IMR-90 (cell line): ENCODE measurements around the gene SART1.

ENCODE experiments used
- BHLHE40 ChIP-seq: fragments of 150-350 bp; IDR thresholded peaks from 2 replicates; pipeline ENCODE4 v1.6.1; 2016; ENCODE audit warnings: mild to moderate bottlenecking, low read depth, low read length
- CEBPB ChIP-seq: IDR thresholded peaks from 2 replicates; pipeline ENCODE4 v1.6.1; 2012; ENCODE audit warnings: low read depth, low read length, improper control_type of control experiment
- CHD1 ChIP-seq: IDR thresholded peaks from 2 replicates; pipeline ENCODE4 v1.6.1; 2012; ENCODE audit warnings: low read depth, low read length, improper control_type of control experiment
- FOS ChIP-seq: fragments of 150-350 bp; IDR thresholded peaks from 2 replicates; pipeline ENCODE4 v1.6.1; 2016; ENCODE audit warnings: low read depth, low read length
- MXI1 ChIP-seq: IDR thresholded peaks from 2 replicates; pipeline ENCODE4 v1.6.1; 2012; ENCODE audit warnings: low read depth, mild to moderate bottlenecking, low read length, moderate library complexity, borderline replicate concordance
- POLR2A ChIP-seq: IDR thresholded peaks from 2 replicates; pipeline ENCODE4 v1.6.1; 2012; ENCODE audit warnings: mild to moderate bottlenecking, low read depth, low read length
- RAD21 ChIP-seq: IDR thresholded peaks from 2 replicates; pipeline ENCODE4 v1.6.1; 2012; ENCODE audit warnings: low read length, improper control_type of control experiment
- RFX5 ChIP-seq: IDR thresholded peaks from 2 replicates; pipeline ENCODE4 v1.8.0; 2012; ENCODE audit warnings: low read depth, mild to moderate bottlenecking, low read length, moderate library complexity
- SMC3 ChIP-seq: fragments of 150-350 bp; IDR thresholded peaks from 2 replicates; pipeline ENCODE4 v1.6.1; 2016; ENCODE audit warnings: low read depth, mild to moderate bottlenecking, antibody characterized with exemption, low read length, moderate library complexity
- TF ChIP-seq, protein P1 (sequence below): conservative IDR thresholded peaks from 2 replicates; pipeline ENCODE4 v1.5.1; 2012; ENCODE audit warnings: mild to moderate bottlenecking, low read depth, low read length, improper control_type of control experiment
- TF ChIP-seq, protein P2 (sequence below): fragments of 150-350 bp; IDR thresholded peaks from 2 replicates; pipeline ENCODE4 v1.6.1; 2016; ENCODE audit warnings: low read depth, mild to moderate bottlenecking, low read length, moderate library complexity, borderline replicate concordance

GRCh38 chr11:66001942-66002647 is 40.6 kb downstream of the SART1 start, which contains the start of the genes BANF1 and EIF1AD:
- TF ChIP-seq, protein P1, sequence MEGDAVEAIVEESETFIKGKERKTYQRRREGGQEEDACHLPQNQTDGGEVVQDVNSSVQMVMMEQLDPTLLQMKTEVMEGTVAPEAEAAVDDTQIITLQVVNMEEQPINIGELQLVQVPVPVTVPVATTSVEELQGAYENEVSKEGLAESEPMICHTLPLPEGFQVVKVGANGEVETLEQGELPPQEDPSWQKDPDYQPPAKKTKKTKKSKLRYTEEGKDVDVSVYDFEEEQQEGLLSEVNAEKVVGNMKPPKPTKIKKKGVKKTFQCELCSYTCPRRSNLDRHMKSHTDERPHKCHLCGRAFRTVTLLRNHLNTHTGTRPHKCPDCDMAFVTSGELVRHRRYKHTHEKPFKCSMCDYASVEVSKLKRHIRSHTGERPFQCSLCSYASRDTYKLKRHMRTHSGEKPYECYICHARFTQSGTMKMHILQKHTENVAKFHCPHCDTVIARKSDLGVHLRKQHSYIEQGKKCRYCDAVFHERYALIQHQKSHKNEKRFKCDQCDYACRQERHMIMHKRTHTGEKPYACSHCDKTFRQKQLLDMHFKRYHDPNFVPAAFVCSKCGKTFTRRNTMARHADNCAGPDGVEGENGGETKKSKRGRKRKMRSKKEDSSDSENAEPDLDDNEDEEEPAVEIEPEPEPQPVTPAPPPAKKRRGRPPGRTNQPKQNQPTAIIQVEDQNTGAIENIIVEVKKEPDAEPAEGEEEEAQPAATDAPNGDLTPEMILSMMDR, result no peak
- no peak; the same call in 1 of the 2 replicates for TF ChIP-seq SMC3
- TF ChIP-seq RFX5, result no peak
- peak; percentile 23; the same call in 1 of the 2 replicates for TF ChIP-seq BHLHE40
- peak; percentile 79 for TF ChIP-seq POLR2A
- TF ChIP-seq MXI1, result peak; percentile 75; the same call in 1 of the 2 replicates
- TF ChIP-seq, protein P2, sequence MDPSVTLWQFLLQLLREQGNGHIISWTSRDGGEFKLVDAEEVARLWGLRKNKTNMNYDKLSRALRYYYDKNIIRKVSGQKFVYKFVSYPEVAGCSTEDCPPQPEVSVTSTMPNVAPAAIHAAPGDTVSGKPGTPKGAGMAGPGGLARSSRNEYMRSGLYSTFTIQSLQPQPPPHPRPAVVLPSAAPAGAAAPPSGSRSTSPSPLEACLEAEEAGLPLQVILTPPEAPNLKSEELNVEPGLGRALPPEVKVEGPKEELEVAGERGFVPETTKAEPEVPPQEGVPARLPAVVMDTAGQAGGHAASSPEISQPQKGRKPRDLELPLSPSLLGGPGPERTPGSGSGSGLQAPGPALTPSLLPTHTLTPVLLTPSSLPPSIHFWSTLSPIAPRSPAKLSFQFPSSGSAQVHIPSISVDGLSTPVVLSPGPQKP, result 0 out of 2 replicates have a peak, but pooled peaks have one; percentile 27
- TF ChIP-seq CEBPB, result no peak
- TF ChIP-seq CHD1, result peak; percentile 31; the same call in 1 of the 2 replicates
- TF ChIP-seq FOS, result no peak; the same call in 1 of the 2 replicates
- TF ChIP-seq RAD21, result no peak; the same call in 1 of the 2 replicates
